Neural cell (in vitro differentiated cells): ENCODE measurements around the gene HPS4. TPM values are rescaled to one million over a fixed set of nuclear protein-coding genes. Genes with fewer than 3 reads are reported as not detected.

Experiments
- H2AFZ ChIP-seq: fragments of 200-600, 300-800 bp; sonication (generic), shearing (Covaris generic); 2 replicates; pipeline ENCODE4 v1.6.0; 2014; ENCODE audit warnings: low read depth, mild to moderate bottlenecking, antibody characterized with exemption, low read length, moderate library complexity
- H3F3A ChIP-seq: fragments of 200-600 bp; shearing (Covaris generic); 2 replicates; pipeline ENCODE4 v1.6.1; 2016; ENCODE audit warnings: mild to moderate bottlenecking, moderate library complexity, mixed read lengths, antibody characterized with exemption, low read length; ENCODE audit not compliant: insufficient read depth, poor library complexity, severe bottlenecking
- H3K27ac ChIP-seq: fragments of 200-600, 300-800 bp; sonication (generic), shearing (Covaris generic); 2 replicates; pipeline ENCODE4 v1.5.1; 2014; ENCODE audit warnings: mild to moderate bottlenecking, low read length, moderate library complexity
- H3K27me3 ChIP-seq: fragments of 300-800, 200-600 bp; sonication (generic), shearing (Covaris generic); 2 replicates; pipeline ENCODE4 v1.6.0; 2014; ENCODE audit warnings: mild to moderate bottlenecking, low read depth, low read length, moderate library complexity; ENCODE audit not compliant: insufficient read depth
- H3K36me3 ChIP-seq: fragments of 300-800, 200-600 bp; sonication (generic), shearing (Covaris generic); 2 replicates; pipeline ENCODE4 v1.5.1; 2014; ENCODE audit warnings: mild to moderate bottlenecking, antibody characterized with exemption, low read length, moderate library complexity; ENCODE audit not compliant: insufficient read depth
- H3K4me2 ChIP-seq: fragments of 300-800, 200-600 bp; sonication (generic), shearing (Covaris generic); 2 replicates; pipeline ENCODE4 v1.6.0; 2014; ENCODE audit warnings: mild to moderate bottlenecking, low read length
- H3K4me3 ChIP-seq: fragments of 300-800, 200-600 bp; sonication (generic), shearing (Covaris generic); 2 replicates; pipeline ENCODE4 v1.5.1; 2014; ENCODE audit warnings: mild to moderate bottlenecking, low read length, moderate library complexity
- H3K79me2 ChIP-seq: fragments of 200-600 bp; shearing (Covaris generic); replicated peaks from 2 replicates; pipeline ENCODE4 v1.6.0; 2014; ENCODE audit warnings: mild to moderate bottlenecking, low read length, moderate library complexity; ENCODE audit not compliant: insufficient read depth
- H3K9ac ChIP-seq: fragments of 300-800, 200-600 bp; sonication (generic), shearing (Covaris generic); 2 replicates; pipeline ENCODE4 v1.6.1; 2016; ENCODE audit warnings: mild to moderate bottlenecking, low read length, mixed read lengths
- H3K9me2 ChIP-seq: fragments of 200-600 bp; shearing (Covaris generic); 2 replicates; pipeline ENCODE4 v1.6.1; 2016; ENCODE audit warnings: mild to moderate bottlenecking, low read length, mixed read lengths; ENCODE audit not compliant: insufficient read depth
- H3K9me3 ChIP-seq: fragments of 200-600, 300-800 bp; sonication (generic), shearing (Covaris generic); 2 replicates; pipeline ENCODE4 v1.6.1; 2016; ENCODE audit warnings: mild to moderate bottlenecking, mixed run types, low read length, moderate library complexity, mixed read lengths
- H4K20me1 ChIP-seq: fragments of 200-600 bp; shearing (Covaris generic); 2 replicates; pipeline ENCODE4 v1.6.1; 2016; ENCODE audit warnings: mild to moderate bottlenecking, mixed run types; ENCODE audit not compliant: insufficient read depth
- CTCF ChIP-seq: fragments of 450-650 bp; IDR thresholded peaks from 2 replicates; pipeline ENCODE4 v1.5.1; 2014; ENCODE audit warnings: antibody characterized with exemption, mild to moderate bottlenecking, moderate library complexity; ENCODE audit not compliant: poor library complexity, severe bottlenecking
- EP300 ChIP-seq: fragments of 450-650 bp; conservative IDR thresholded peaks from 2 replicates; pipeline ENCODE4 v1.6.1; 2014; ENCODE audit warnings: antibody characterized with exemption, mild to moderate bottlenecking, moderate library complexity; ENCODE audit not compliant: poor library complexity, severe bottlenecking
- EZH2 ChIP-seq: fragments of 200-600, 300-800 bp; shearing (Covaris generic), sonication (generic); IDR thresholded peaks from 2 replicates; pipeline ENCODE4 v1.6.1; 2014; ENCODE audit warnings: antibody characterized with exemption, low read length, borderline replicate concordance, mild to moderate bottlenecking; ENCODE audit not compliant: insufficient read depth, poor library complexity, severe bottlenecking
- MXI1 ChIP-seq: fragments of 450-650 bp; conservative IDR thresholded peaks from 2 replicates; pipeline ENCODE4 v1.6.1; 2014; ENCODE audit warnings: antibody characterized with exemption, mild to moderate bottlenecking; ENCODE audit not compliant: poor library complexity, severe bottlenecking
- POLR2AphosphoS5 ChIP-seq: IDR thresholded peaks from 2 replicates; pipeline ENCODE4 v1.6.1; 2012
- RAD21 ChIP-seq: fragments of 450-650 bp; conservative IDR thresholded peaks from 2 replicates; pipeline ENCODE4 v1.6.1; 2014; ENCODE audit warnings: antibody characterized with exemption, mild to moderate bottlenecking, moderate library complexity
- REST ChIP-seq: IDR thresholded peaks from 2 replicates; pipeline ENCODE4 v1.6.1; 2012; ENCODE audit warnings: borderline replicate concordance
- SMC3 ChIP-seq: fragments of 450-650 bp; conservative IDR thresholded peaks from 2 replicates; pipeline ENCODE4 v1.6.1; 2014; ENCODE audit warnings: antibody characterized with exemption, mild to moderate bottlenecking, moderate library complexity; ENCODE audit not compliant: poor library complexity
- TAF1 ChIP-seq: IDR thresholded peaks from 2 replicates; pipeline ENCODE4 v1.6.1; 2012; ENCODE audit warnings: low read depth
- polyA plus RNA-seq: library from polyadenylated mRNA; depleted of rRNA; stranded (reverse); fragments of >200 nt; gene quantifications from 2 replicates; pipeline ENCODE4 v1.2.3, GENCODE V29; 2014

HPS4 gene
- polyA plus RNA-seq, 1 donor from 2014 or later, result 54.1 TPM

GRCh38 chr22:26471522-26471921 lies 12.1 kb downstream of the HPS4 start:
- Histone ChIP-seq H3K4me2 (no peak overlapping the region), H3F3A (no peaks in the 10 kb centered on the region), H3K4me3 (no peak overlapping the region), H2AFZ (no peak overlapping the region), H3K79me2 (peaks cover 4% of the 10 kb centered on the region), H4K20me1 (no peaks in the 10 kb centered on the region), H3K9ac (no peak overlapping the region), H3K9me2 (no peaks in the 10 kb centered on the region), H3K9me3 (no peaks in the 10 kb centered on the region), H3K36me3 (peaks cover 3% of the 10 kb centered on the region), H3K27me3 (no peaks in the 10 kb centered on the region), H3K27ac (no peak overlapping the region)
- TF ChIP-seq REST (no peak), SMC3 (no peak), RAD21 (no peak), TAF1 (no peak), POLR2AphosphoS5 (no peak), CTCF (no peak), EP300 (no peak)

GRCh38 chr22:26470807-26471206 lies 12.8 kb downstream of the HPS4 start:
- no peaks in the 10 kb centered on the region for H3F3A ChIP-seq
- no peak for TF ChIP-seq SMC3
- TF ChIP-seq MXI1, result no peak
- no peak for TF ChIP-seq EP300
- no peak for TF ChIP-seq EZH2
- TF ChIP-seq CTCF, result no peak
- H3K36me3 ChIP-seq, result peaks cover 3% of the 10 kb centered on the region
- no peak overlapping the region for H3K4me2 ChIP-seq
- no peak overlapping the region for H2AFZ ChIP-seq
- H3K4me3 ChIP-seq, result no peak overlapping the region
- no peaks in the 10 kb centered on the region for H3K9me2 ChIP-seq
- H3K79me2 ChIP-seq, result no peaks in the 10 kb centered on the region
- H3K9ac ChIP-seq, result no peak overlapping the region
- H3K27me3 ChIP-seq, result no peaks in the 10 kb centered on the region
- H4K20me1 ChIP-seq, result no peaks in the 10 kb centered on the region
- no peak overlapping the region for H3K27ac ChIP-seq
- no peaks in the 10 kb centered on the region for H3K9me3 ChIP-seq
